NCI-H2029 treated with DMSO at 0.1 percent for 48 hours (cell line): ENCODE results near the gene MYPOP.
"Not testable (repeated sequence)": the region's sequence is repeated elsewhere in the genome, so short reads cannot be mapped to it uniquely, and the experiment has no call there.

Source experiments
- DNase-seq: peaks from one replicate; lab custom pipeline; 2025; lab: John Stamatoyannopoulos, UW

MYPOP gene

DNA sequence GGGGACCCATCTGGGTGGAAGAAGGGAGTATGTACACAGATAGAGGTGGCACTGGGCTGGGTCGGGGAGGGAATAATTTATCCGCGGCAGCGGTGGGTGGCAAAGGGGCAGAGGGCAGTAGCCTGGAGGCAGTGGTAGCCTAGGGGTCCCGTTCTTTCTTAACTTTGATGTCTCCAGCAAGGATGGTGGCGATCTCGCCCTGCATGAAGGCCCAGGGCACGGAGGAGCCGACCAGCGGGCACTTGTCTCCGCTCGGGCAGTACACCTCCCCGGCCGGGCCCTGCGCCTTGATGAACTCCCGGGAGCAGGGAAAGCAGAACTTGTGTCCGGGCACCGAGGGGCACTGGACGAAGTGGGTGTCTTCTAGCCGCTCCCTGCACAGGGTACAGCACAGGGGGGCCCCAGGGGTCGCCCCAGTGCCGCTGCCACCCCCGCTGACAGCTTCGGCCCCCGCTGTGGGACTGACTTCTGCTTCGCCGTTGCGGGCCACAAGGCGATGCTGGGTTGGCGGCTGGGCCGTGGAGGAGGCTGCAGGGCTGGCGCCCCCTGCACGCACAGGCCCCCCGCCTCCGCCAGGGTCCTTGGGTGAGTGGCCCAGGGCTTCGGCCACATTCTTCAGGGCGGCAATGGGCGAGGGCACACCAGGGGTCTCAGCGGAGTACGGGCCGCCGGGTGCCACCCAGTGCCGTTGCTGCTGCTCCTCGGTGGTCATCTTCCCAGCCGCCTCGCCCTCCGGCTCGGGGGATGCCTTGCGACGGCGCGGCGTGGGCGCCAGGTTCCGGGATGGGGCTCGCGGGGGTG, 18.3 kb downstream of the MYPOP start:
- DNase-seq, result no peak

DNA sequence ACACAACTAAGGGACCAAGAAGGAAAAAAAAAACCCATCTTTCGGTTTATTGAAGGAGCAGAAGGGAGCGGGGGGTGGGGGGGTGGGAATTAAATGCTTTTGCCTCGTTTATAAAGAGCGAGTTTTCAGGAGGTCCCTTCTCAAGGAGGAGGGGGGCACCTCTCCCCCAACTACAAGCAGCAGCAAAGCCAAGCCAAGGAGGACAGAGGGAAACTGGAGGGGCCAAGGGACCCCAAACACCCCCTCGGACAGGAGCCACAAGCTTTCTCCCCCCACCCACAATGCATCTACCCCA, 18.9 kb downstream of the MYPOP start:
- DNase-seq, result no peak

DNA sequence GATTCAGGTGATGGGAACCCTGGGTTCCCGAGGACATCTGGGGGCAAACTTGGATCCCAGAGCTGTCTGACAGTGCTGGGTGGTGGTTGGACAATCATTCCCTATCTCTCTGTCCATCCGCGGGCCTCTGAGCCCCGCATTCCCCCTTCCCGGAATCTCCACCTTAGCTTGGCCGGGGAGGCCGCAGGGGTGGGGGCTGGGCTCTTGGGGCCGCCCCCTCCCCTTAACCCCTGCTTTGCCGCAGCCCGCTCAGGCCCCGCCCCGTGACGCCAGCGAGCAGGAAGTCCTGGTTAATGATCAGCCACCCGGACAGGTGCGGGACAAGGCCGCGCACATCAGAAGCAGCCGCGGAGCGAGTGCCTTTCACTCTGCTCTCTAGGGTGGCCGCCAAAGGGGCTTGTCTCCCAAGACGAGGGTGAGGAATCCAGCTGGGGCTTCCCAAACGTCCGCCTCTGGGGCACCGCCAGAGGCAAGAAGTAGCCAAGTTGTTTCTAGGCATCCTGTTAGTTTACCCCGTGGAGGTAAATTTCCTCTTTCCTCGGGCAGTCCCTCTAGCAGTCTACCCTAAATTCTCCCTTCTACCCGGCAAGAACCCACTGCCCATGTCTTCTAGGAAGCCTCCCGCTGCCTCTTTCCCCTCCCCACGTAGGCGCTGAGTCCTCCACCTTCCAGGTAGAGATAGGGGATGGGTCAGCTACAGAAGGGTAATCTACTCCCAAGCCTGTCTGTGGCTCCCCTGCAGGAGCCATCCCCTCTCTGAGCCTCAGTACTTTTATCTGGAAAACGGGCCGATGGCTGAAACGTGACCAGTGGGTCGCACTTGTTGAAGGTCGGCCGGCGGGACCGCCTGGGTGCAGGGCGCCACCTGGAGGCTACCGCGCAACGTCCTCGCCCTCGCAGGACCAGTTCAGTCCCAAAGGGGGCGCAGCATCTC, 19.5 kb downstream of the MYPOP start:
- DNase-seq, result peak; percentile 53

DNA sequence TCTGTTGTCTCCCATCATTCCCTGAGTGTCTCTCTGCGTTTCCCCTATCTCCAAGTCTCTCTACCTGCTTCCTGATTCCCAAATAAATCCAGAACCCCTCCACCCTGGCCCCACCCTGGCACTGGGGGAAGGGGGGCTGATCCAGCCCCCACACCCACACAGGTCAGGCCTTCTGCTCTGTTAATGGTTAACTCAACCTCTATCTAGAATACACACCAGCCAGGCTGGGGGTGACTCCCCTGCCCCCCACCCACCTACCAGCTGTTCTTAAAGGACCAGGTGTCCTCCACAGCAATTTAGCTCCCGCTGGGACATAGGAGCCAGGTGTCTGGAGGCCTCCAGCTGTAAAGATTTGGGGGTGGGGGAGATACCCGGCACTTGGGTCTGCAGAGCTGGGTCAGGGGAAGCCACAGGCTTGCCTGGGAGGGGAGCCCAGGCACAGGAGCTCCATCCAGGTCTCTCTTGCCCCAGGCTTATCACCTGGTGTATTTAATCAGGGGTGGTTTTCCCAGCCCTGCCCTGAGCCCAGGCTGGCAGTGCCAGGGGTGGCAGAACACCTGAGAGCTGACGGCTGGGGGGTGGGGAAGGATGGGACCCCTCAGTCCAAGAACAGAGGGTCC, 20.4 kb downstream of the MYPOP start:
- no peak for DNase-seq

DNA sequence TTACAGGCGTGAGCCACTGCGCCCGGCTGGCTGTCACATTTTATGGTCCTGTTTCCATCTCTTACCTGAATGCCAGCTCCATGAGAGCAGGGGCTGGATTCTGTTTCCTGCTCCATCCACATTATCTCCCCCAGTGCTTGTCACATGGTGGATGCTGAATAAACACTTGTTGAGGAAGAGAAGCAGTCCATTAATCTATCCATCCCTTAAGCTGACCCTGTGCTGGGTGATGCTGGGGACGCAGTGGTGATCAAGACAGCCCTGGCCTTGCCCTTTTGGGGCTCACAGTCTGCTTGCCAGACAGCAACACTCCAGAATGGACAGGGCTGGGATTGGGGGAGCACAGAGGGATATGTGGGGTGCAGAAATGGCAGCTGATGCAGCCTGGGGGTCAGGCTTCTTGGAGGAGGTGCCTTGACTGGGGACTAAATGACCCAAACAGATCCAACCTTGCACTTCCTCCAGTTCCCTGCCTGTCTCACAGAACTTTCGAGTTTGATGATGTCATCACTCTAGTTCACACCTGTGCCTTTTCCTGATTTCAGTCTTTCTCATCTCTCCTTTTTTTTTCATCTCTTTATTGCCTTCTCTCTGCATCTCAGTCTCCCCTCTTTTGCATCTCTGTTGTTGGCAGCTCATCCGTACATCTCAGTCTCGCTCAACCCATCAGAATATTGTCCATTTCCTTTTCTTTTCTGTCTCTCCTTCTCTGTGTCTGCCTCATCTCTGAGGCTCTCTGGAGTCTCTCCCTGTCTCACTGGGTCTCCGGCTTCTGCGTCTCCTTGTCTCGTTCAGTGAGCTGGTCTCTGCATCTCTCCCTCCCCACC, 21.1 kb downstream of the MYPOP start:
- DNase-seq, result no peak

DNA sequence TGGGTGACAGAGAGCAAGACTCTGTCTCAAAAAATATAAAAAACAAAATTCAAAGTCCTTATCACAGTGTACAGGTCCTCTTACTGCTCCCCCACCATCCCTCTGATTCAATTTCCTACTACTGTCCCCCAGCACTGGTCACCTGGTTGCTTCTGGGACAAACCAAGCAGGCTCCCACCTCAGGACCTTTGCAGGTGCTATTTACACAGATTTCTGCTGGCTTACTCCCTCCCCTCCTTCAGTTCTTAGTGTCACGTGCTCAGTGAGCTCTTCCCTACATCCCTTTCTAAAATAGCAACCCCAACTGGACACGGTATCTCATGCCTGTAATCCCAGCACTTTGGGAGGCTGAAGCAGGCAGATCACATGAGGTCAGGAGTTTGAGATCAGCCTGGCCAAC, 22.4 kb downstream of the MYPOP start:
- no peak for DNase-seq

DNA sequence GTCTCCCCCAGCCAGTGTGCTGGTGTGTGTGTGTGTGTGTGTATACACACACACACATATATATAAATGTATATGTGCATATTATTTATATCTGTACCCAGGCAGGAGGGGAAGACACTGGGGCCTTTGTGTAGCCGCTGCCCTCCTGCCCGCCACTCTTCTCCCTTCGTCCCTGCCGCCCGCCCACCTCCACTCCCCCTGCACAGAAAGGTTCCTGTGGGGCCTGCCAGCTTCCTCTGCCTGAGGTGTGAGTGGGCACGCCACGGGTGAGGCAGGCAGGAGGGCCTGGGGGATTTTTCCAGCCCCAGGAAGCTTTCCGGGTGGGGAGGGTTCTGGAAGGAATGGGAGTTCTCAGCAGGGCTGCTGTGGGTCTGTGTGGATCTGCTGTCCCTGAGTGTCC, 23.4 kb downstream of the MYPOP start:
- DNase-seq, result no peak

DNA sequence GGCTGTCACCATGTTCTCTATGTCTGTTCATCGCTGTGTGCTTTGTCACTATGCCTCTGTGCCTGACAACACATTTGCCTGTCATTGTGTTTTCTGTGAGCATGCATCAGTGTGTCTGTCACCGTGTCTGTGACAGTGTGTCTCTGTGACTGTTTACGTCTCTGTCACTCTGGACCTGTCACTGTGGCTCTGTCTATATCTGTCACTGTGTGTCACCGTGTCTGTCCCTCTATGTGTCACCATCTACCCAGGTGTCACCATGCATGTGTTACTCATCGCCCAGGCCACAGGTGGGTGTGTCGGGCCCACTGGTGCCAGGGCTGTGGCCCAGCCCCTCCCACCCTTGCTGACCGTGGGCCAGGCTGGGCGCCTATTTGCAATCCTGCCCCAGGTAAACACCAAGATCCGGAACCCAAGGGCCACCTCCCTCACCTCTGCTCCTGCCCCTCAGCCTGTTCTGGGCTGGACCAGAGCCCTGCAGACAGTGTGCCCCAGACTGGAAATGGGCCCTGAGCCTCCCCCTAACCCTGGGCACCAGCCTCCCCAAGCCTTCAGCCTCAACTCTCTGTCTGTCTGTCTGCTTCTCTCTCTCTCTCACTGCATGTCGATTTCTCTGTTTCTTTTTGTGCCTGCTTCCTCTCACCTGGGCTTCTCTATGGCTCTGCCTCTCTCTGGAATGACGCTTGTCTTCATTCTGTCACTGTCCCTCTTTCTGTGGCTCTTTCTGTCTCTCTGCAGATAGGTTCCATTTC, 24.2 kb downstream of the MYPOP start:
- DNase-seq, result no peak

DNA sequence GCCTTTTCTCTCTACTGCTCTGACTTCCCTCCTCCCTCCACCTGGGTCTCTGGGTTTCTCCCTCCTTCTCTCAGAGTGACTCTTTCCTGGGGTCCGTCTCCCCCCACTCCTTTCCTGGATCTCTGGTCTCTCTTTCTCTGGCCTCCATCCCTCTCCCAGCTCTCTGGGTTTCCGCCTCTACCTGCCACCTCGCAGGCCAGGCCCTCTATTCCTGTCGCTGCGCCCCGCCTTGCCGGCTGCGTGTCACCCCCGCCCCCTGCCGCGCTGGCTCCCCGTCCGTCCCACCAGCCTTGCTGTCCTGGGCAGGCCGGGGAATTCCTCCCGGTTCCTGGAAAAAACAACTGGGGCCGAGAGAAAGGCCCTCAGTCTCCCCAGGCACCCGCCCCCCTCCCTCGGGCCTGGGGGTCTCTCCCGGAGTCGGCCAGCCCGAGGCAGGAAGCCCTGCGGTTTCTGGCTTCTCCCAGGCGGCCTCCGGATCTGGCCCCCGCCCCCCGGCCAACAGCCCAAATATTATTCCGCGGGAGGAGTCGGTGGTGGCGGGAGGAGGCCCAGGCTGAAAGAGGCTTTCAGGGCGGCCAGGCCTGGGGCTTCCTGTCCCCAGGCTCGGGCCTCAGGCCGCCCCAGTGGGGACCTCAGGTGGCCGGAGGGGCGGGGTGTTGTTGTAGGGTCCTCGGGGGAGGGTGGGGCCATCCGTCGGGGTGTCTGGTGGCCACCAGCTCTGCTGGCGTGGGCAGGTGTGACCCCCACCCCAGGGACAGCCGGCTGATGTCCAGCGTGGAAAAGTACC, 25.8 kb downstream of the MYPOP start:
- no peak for DNase-seq

DNA sequence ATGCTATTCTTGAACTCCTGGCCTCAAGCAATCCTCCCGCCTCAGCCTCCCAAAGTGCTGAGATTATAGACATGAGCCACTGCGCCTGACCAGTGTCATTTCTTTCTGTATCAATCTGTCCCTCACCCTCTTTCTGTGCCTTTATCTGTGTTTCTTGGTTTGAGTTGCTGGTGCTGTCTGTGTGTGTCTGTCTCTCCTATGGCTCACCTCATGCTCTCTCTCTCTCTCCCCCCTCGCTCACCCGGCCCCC, 26.3 kb downstream of the MYPOP start:
- DNase-seq, result no peak

DNA sequence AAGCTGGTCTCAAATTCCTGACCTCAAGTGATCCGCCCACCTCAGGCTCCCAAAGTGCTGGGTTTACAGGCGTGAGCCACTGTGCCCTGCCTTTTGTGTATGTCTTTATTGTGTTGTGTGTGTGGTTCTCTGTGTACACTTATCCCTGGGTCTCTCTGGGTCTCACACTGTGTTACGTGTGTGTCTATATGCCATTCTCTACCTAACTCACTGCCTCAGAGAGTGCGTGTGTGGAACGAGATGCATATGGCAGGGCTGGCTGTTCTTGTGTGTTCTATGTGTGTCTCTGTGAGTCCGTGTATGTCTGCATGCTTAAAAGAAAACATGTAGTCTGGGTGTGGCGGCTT, 27.8 kb downstream of the MYPOP start:
- DNase-seq, result no peak

DNA sequence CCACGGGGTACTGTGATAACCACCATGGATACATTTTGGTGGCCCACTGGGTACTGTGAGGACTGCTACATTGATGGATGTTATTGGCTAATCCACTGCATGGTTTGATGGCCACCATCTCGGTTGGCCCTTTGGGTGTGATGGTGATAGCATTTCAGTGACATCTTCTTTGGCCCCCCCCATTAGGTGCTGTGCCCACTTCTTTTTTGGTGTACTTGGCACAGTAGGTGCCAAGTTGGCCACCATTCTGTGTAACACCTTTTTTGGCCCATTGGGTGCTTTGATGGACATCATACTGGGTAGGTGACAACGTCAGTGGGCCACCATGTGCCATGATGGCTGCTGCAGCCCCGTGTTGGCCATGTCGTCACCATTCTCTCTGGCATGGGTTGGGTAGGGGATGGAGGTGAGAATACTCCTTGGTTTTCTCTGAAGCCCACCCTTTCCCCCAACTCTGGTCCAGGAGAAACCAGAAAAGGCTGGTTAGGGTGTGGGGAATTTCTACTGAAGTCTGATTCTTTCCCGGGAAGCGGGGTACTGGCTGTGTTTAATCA, 29.1 kb downstream of the MYPOP start:
- no peak for DNase-seq

DNA sequence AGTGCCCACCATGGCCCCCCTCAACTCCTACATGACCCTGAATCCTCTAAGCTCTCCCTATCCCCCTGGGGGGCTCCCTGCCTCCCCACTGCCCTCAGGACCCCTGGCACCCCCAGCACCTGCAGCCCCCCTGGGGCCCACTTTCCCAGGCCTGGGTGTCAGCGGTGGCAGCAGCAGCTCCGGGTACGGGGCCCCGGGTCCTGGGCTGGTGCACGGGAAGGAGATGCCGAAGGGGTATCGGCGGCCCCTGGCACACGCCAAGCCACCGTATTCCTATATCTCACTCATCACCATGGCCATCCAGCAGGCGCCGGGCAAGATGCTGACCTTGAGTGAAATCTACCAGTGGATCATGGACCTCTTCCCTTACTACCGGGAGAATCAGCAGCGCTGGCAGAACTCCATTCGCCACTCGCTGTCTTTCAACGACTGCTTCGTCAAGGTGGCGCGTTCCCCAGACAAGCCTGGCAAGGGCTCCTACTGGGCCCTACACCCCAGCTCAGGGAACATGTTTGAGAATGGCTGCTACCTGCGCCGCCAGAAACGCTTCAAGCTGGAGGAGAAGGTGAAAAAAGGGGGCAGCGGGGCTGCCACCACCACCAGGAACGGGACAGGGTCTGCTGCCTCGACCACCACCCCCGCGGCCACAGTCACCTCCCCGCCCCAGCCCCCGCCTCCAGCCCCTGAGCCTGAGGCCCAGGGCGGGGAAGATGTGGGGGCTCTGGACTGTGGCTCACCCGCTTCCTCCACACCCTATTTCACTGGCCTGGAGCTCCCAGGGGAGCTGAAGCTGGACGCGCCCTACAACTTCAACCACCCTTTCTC, 30.1 kb downstream of the MYPOP start:
- no peak for DNase-seq

DNA sequence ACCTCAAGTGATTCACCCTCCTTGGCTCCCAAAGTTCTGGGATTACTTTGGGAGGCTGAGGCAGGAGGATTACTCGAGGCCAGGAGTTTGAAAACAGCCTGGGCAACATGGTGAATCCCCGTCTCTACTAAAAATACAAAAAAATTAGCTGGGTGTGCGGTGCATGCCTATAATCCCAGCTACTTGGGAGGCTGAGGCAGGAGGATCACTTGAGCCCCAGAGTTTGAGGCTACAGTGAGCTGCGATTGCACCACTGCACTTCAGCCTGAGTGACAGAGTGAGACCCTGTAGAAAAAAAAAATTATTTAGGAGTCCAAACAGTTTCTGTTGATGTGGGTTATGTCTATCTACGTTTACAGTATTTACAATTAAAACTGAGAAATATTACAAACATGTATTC, 31.6 kb downstream of the MYPOP start:
- no peak for DNase-seq

DNA sequence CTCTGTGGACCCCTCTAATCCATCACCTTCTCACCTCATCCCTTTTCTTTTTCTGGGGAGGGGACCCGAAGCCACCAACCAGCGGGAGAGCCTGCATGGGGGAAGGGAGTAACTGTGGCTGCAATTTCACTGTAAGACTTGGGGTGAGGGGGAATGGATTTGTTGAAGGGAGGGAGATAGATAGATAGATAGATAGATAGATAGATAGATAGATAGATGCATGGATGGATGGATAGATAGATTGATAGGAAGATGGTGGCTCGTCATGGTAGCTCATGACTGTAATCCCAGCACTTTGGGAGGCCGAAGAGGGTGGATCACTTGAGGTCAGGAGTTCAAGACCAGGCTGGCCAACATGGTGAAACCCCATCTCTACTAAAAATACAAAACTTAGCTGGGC, 35.2 kb downstream of the MYPOP start:
- not testable (repeated sequence) for DNase-seq

DNA sequence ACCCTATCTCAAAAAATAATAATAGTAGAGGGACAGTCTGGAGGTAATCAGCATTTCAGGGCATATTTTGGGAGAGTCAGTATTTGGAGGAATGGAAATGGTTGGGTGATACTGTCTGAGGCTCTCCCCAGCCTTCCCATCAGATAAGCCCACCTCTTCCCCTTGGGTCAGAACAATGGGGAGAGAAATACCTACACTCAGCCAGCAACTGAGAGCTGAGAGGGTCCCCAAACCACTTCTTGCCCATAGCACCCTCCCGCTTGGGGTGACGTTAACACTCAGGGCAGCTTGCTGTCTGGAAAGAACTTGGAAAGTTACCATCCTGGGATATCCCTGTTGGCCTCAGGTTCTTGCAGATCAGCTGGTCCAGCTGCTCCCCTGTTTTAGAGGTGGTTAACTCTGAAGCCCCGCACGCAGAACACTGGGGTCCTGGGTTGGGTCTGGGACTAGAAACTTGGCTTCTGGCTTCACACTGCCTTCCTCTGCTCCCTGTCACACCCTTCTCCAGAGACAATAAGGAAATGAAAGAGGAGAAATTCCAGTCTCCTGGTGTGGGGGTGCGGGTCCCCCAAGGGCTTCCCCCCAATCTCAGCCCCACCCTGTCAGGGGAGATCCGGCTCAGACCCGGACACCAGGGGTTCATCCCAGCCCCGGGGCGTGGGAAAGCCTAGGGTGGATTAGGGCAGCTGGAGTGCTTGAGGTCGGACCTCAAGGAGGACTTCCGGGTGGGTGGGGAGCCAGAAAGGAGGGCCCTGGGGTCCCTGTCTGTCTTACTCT, 35.8 kb downstream of the MYPOP start:
- DNase-seq, result no peak

DNA sequence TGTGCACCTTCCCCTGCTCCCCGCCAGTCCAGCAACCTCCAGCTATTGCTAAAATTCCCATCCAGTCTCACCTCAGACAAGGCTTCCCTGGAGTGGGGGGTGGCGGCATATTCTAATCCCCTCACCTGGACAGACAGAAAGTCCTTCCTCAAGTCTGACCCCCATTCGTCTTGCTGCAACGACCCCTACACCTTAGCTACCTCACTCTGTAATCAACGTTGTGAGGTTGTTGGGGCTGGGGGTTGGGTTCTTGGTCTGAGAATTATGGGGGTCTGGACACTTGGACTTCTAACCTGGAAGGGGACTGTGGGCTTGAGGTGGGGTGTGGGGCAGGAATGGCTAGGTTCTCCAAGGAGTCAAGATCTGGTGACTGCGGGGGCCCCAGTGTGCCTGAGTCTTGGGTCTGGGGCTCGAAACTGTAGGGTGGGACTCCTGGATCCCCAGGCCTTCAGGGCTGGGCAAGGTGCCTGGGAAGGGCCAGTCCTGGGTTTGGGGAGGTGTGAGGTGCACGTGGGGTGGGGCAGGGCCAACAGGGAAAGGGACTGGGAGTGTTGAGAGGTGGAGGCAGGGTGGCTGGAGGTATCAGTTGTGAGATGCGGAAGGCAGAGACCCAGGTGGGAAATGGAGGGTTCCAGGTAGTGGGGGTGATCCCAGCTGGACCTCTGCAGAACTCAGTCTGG, 37.0 kb downstream of the MYPOP start:
- DNase-seq, result no peak

DNA sequence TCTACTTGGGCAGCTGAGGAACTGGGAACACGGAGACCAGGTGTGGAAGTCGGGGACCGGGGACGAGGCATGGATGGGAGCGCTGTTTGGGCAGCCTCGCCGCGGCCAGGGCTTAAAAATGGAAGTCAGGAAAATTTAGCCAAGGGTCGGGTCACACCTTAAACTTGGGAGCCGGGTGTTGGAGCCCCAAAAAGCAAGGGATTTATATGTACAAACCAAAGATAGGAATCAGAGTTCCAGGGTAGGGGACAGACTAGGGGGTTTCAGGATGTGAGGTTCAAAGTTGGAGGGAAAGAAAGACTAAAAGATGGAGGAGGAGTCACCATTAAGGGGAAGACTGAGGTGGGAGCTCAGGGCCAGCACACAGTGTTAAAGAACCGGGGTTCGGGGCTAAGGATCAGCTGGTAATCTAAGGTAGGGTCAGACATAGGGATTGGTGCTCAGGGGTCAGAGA, 37.8 kb downstream of the MYPOP start:
- DNase-seq, result no peak
